Thyroid gland (tissue), 4 donors: ENCODE measurements around the gene LPAR1. TPM values are rescaled to one million over a fixed set of nuclear protein-coding genes. Genes with fewer than 3 reads are reported as not detected.

Experiments
- DNase-seq, 2 donors: peaks; one replicate each; pipeline ENCODE4 v3.0.0-alpha.2; 2019
- H3K27ac ChIP-seq, 3 donors: fragments of 200-600 bp; sonication (generic); 1 replicate in 2 of 3; 2 replicates in 1 of 3; pipeline ENCODE4 v1.5.1; 2016 to 2019; ENCODE audit warnings: mild to moderate bottlenecking in 1 of 3, moderate library complexity in 1 of 3
- H3K27me3 ChIP-seq: fragments of 200-600 bp; sonication (generic); one replicate; pipeline ENCODE4 v1.5.1; 2019
- H3K36me3 ChIP-seq, 2 donors: fragments of 200-600 bp; sonication (generic); one replicate each; pipeline ENCODE4 v1.5.1; 2016 to 2019
- H3K4me1 ChIP-seq, 2 donors: fragments of 200-600 bp; sonication (generic); one replicate each; pipeline ENCODE4 v1.5.1; 2017 to 2019
- H3K4me3 ChIP-seq, 3 donors: fragments of 200-600 bp; sonication (generic); replicated peaks in 1 of 3; 1 replicate in 2 of 3; 2 replicates in 1 of 3; pipeline ENCODE4 v1.5.1; 2016; ENCODE audit warnings: mild to moderate bottlenecking in 1 of 3
- H3K9me3 ChIP-seq: fragments of 200-600 bp; sonication (generic); one replicate; pipeline ENCODE4 v1.5.1; 2017
- POLR2A ChIP-seq, 2 donors: fragments of 450-650 bp; IDR thresholded peaks; one replicate each; pipeline ENCODE4 v1.6.1; 2017; ENCODE audit warnings: antibody characterized with exemption in 2 of 2, mild to moderate bottlenecking in 2 of 2, moderate library complexity in 1 of 2
- WGBS, 2 donors: methylation state at CpG; one replicate each; pipeline ENCODE4 v1.1.5; 2017; 5-methylcytosine and 5-hydroxymethylcytosine counted together
- intact Hi-C: fragments of 100-400 bp; cut with DNase I; formaldehyde crosslinking; loops from one replicate; pipeline ENCODE4 v1.15.1; 2023
- total RNA-seq, 4 donors: library from RNA; depleted of rRNA; stranded (reverse); fragments of >200 nt; gene quantifications; one replicate each; pipeline ENCODE4 v1.2.3, GENCODE V29; 2016
- TF ChIP-seq, protein P1 (sequence below), 6 experiments: fragments of 200-600 bp in 3 of 6; fragments of 450-650 bp in 3 of 6; sonication (generic) in 3 of 6; IDR thresholded peaks; one replicate each; pipeline ENCODE4 v1.5.1; 2016 to 2019; ENCODE audit warnings: antibody characterized with exemption in 6 of 6, mild to moderate bottlenecking in 2 of 6, inconsistent platforms in 1 of 6, moderate library complexity in 1 of 6

LPAR1 gene
- total RNA-seq, 4 donors from 2014 or later: 40.8 to 98.5 (median 56.4) TPM

DNA sequence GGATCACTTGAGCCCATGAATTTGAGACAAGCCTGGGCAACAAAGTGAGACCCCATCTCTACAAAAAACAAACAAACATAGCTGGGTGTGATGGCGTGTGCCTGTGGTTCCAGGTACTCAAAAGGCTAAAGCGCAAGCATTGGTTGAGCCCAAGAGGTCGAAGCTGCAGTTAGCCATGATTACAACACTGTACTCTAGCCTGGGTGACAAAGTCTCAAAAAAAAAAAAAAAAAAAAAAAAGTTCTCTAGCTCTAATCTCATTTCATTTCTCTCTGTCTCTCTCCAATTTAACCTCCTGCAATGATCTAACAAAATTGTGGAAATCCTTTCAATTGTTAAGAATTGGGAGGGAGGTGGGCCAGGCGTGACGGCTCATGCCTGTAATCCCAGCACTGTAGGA lies 33.3 kb downstream of the LPAR1 start:
- Histone ChIP-seq H3K36me3 (no peaks in the 10 kb centered on the region), H3K27me3 (no peaks in the 10 kb centered on the region), H3K4me1 (peaks cover 5 to 8% of the 10 kb centered on the region in 2 donors), H3K9me3 (no peaks in the 10 kb centered on the region), H3K4me3 (no peak overlapping the region), H3K27ac (no peak overlapping the region)
- DNase-seq: no peak
- intact Hi-C loops: no loop called here
- 92 to 97% methylated on average over 5 of the region's 5 CpGs for WGBS, 2 donors
- TF ChIP-seq, protein P1, sequence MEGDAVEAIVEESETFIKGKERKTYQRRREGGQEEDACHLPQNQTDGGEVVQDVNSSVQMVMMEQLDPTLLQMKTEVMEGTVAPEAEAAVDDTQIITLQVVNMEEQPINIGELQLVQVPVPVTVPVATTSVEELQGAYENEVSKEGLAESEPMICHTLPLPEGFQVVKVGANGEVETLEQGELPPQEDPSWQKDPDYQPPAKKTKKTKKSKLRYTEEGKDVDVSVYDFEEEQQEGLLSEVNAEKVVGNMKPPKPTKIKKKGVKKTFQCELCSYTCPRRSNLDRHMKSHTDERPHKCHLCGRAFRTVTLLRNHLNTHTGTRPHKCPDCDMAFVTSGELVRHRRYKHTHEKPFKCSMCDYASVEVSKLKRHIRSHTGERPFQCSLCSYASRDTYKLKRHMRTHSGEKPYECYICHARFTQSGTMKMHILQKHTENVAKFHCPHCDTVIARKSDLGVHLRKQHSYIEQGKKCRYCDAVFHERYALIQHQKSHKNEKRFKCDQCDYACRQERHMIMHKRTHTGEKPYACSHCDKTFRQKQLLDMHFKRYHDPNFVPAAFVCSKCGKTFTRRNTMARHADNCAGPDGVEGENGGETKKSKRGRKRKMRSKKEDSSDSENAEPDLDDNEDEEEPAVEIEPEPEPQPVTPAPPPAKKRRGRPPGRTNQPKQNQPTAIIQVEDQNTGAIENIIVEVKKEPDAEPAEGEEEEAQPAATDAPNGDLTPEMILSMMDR (IDR thresholded peaks at IDR 0.05): no peak
- no peak for TF ChIP-seq POLR2A (IDR thresholded peaks at IDR 0.05)

DNA sequence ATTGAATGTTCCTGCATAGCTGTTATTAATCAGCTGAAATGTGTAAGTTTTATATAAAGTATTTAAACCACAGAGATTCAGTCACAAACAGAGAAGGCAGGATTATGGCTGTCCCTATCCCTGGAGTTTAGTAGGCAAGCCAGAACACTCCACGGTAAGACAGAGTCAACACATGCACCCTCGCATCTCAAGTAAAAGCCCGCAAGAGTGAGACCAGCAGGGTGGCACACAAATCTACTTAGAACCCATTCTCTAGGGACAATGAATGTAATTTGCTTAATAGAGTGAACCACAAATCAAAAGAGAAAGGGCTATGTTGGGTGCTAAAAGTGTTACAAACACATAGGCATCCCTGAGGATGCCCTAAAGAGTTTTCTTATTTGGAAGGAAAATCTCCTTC lies 35.1 kb downstream of the LPAR1 start:
- Histone ChIP-seq H3K27ac (no peak overlapping the region), H3K27me3 (no peaks in the 10 kb centered on the region), H3K9me3 (no peaks in the 10 kb centered on the region), H3K36me3 (no peaks in the 10 kb centered on the region), H3K4me1 (peaks cover 5 to 15% of the 10 kb centered on the region in 2 donors), H3K4me3 (no peak overlapping the region)
- no peak for DNase-seq
- 77 to 86% methylated on average over 3 of the region's 3 CpGs for WGBS, 2 donors
- TF ChIP-seq, protein P1 (IDR thresholded peaks at IDR 0.05): no peak
- TF ChIP-seq POLR2A (IDR thresholded peaks at IDR 0.05): no peak
- intact Hi-C loops: no loop called here

DNA sequence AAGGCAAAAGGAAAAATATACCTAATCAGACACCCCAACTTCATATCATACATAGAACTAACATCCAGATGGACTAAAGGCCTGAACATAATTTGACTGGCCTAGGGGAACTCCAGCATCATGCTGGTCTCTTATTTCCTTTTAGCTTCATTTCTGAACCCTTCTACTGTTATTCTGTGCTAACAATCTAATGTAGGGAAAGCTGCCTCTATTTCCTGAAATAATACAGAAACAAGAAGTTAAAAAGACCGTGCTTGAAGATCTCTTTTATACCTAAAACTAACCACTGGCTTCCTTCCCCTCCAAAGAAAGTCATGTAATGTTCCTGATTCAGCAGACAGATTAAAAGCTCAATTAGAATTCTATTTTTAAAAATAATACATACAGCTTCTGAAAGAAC lies 36.7 kb downstream of the LPAR1 start:
- 66 to 80% methylated on average over 1 of the region's 1 CpG for WGBS, 2 donors
- DNase-seq: no peak
- H3K36me3 ChIP-seq: no peaks in the 10 kb centered on the region
- no peak for TF ChIP-seq POLR2A (IDR thresholded peaks at IDR 0.05)
- TF ChIP-seq, protein P1 (IDR thresholded peaks at IDR 0.05): no peak
- H3K9me3 ChIP-seq: no peaks in the 10 kb centered on the region
- no peak overlapping the region for H3K27ac ChIP-seq
- H3K4me1 ChIP-seq: peaks cover 5 to 30% of the 10 kb centered on the region in 2 donors
- intact Hi-C loops: no loop called here
- no peak overlapping the region for H3K4me3 ChIP-seq
- no peaks in the 10 kb centered on the region for H3K27me3 ChIP-seq

DNA sequence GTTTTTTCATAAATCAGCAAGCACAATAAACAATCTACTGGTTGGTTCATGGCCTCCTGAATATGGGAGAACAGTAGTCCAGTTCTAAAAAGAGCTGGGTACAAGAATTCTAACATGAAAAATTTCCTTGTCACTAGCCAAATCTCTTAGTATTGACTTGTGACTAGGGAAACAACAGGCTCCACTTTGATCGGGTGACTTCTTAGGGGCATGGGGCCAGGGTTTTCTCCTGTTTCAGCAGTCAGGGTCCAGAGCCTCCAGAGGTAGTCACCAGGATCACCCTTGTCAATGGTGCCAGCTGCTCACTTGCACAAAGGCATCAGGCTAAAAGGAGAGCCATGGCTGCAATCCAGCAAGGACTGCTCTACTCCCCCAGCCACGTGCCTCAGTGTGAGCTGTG lies 38.1 kb downstream of the LPAR1 start:
- no peaks in the 10 kb centered on the region for H3K36me3 ChIP-seq
- H3K4me3 ChIP-seq: no peak overlapping the region
- no peaks in the 10 kb centered on the region for H3K27me3 ChIP-seq
- intact Hi-C loops: no loop called here
- no peaks in the 10 kb centered on the region for H3K9me3 ChIP-seq
- WGBS, 2 donors: 57 to 62% methylated on average over 2 of the region's 2 CpGs
- peak; percentile 41 to 63 for DNase-seq
- no peak overlapping the region for H3K27ac ChIP-seq
- no peak for TF ChIP-seq POLR2A (IDR thresholded peaks at IDR 0.05)
- TF ChIP-seq, protein P1 (IDR thresholded peaks at IDR 0.05): no peak
- peaks cover 5 to 39% of the 10 kb centered on the region in 2 donors for H3K4me1 ChIP-seq

DNA sequence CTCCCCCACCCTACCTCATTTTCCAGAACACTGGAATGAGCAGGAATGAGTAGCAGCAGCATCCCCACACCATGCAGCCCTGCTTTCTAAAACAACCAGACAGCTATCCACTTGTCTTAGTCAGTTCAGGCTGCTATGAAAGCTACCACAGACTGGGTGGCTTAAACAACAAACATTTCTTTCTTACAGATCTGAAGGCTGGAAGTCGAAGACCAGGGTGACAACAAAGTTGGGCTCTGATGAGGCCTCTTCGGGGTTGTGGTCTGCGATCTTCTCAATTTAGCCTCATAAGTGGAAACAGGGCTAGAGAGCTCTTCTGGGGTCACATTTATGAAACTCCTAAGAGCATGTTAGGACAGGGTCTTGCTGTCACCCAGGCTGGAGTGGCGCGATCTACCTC lies 38.9 kb downstream of the LPAR1 start:
- Histone ChIP-seq H3K4me3 (no peak overlapping the region), H3K4me1 (peaks cover 5 to 39% of the 10 kb centered on the region in 2 donors), H3K36me3 (no peaks in the 10 kb centered on the region), H3K9me3 (no peaks in the 10 kb centered on the region), H3K27ac (no peak overlapping the region), H3K27me3 (no peaks in the 10 kb centered on the region)
- DNase-seq: no peak
- TF ChIP-seq, protein P1 (IDR thresholded peaks at IDR 0.05): no peak
- no peak for TF ChIP-seq POLR2A (IDR thresholded peaks at IDR 0.05)
- intact Hi-C loops: no loop called here
- WGBS, 2 donors: 82 to 100% methylated on average over 3 to 5 of the region's 5 CpGs
